MM.1S (cell line): ENCODE results near the gene CASP12.

Experiments used
- DNase-seq: peaks from one replicate; pipeline ENCODE4 v3.0.0-alpha.2; 2015
- H2AFZ ChIP-seq: fragments of 300-600 bp; sonication (generic); 2 replicates; pipeline ENCODE4 v1.6.0; 2016; ENCODE audit warnings: antibody characterized with exemption, low read length
- H3F3A ChIP-seq: fragments of 300-600 bp; sonication (generic); 2 replicates; pipeline ENCODE4 v1.6.1; 2016; ENCODE audit warnings: mild to moderate bottlenecking, antibody characterized with exemption, low read length, moderate library complexity, mixed read lengths; ENCODE audit not compliant: insufficient read depth
- H3K27ac ChIP-seq: fragments of 300-600 bp; sonication (generic); 2 replicates; pipeline ENCODE4 v1.5.1; 2016; ENCODE audit warnings: mild to moderate bottlenecking, low read length
- H3K27me3 ChIP-seq: fragments of 300-600 bp; sonication (generic); replicated peaks from 2 replicates; pipeline ENCODE4 v1.6.0; 2016; ENCODE audit warnings: low read length; ENCODE audit not compliant: insufficient read depth
- H3K36me3 ChIP-seq: fragments of 300-600 bp; sonication (generic); replicated peaks from 2 replicates; pipeline ENCODE4 v1.6.1; 2016; ENCODE audit warnings: mild to moderate bottlenecking, low read length, mixed read lengths; ENCODE audit not compliant: insufficient read depth
- H3K4me1 ChIP-seq: fragments of 300-600 bp; sonication (generic); 2 replicates; pipeline ENCODE4 v1.6.1; 2016; ENCODE audit warnings: low read length, mixed read lengths
- H3K4me2 ChIP-seq: fragments of 300-600 bp; sonication (generic); 2 replicates; pipeline ENCODE4 v1.6.0; 2016; ENCODE audit warnings: low read depth, low read length
- H3K4me3 ChIP-seq: fragments of 300-600 bp; sonication (generic); 2 replicates; pipeline ENCODE4 v1.5.1; 2016; ENCODE audit warnings: low read length, mixed read lengths
- H3K79me2 ChIP-seq: fragments of 300-600 bp; sonication (generic); 2 replicates; pipeline ENCODE4 v1.6.1; 2016; ENCODE audit warnings: mixed run types, low read length, mixed read lengths
- H3K9ac ChIP-seq: fragments of 300-600 bp; sonication (generic); 2 replicates; pipeline ENCODE4 v1.6.1; 2016; ENCODE audit warnings: low read length, mixed read lengths
- H3K9me2 ChIP-seq: fragments of 300-600 bp; sonication (generic); replicated peaks from 2 replicates; pipeline ENCODE4 v1.6.1; 2016; ENCODE audit warnings: mild to moderate bottlenecking, low read length, mixed read lengths; ENCODE audit not compliant: insufficient read depth
- H3K9me3 ChIP-seq: fragments of 300-600 bp; sonication (generic); replicated peaks from 2 replicates; pipeline ENCODE4 v1.6.1; 2016; ENCODE audit warnings: mild to moderate bottlenecking, low read length, mixed read lengths; ENCODE audit not compliant: insufficient read depth
- H4K20me1 ChIP-seq: fragments of 300-600 bp; sonication (generic); 2 replicates; pipeline ENCODE4 v1.6.1; 2016; ENCODE audit warnings: mild to moderate bottlenecking, low read length, moderate library complexity, mixed read lengths; ENCODE audit not compliant: insufficient read depth
- EZH2 ChIP-seq: fragments of 300-600 bp; sonication (generic); optimal IDR thresholded peaks from 2 replicates; pipeline ENCODE3; 2017; ENCODE audit warnings: low read depth, mild to moderate bottlenecking, antibody characterized with exemption, low read length, mixed read lengths
- EZH2phosphoT487 ChIP-seq: fragments of 300-600 bp; sonication (generic); IDR thresholded peaks from 2 replicates; pipeline ENCODE4 v1.6.1; 2018; ENCODE audit warnings: antibody characterized with exemption, low read length
- TF ChIP-seq, protein P1 (sequence below): fragments of 300-600 bp; sonication (generic); IDR thresholded peaks from 2 replicates; pipeline ENCODE4 v1.5.1; 2016; ENCODE audit warnings: antibody characterized with exemption, low read length, mixed read lengths

Gene CASP12

GRCh38 chr11:104917271-104918112 is 19.2 kb upstream of the CASP12 start:
- Histone ChIP-seq H3K27ac (peak overlapping the region; percentile 33), H3K9me3 (no peaks in the 10 kb centered on the region), H3K9me2 (no peaks in the 10 kb centered on the region), H3K27me3 (no peaks in the 10 kb centered on the region), H3K9ac (peak overlapping the region; percentile 20; the same call in 1 of the 2 replicates), H4K20me1 (no peaks in the 10 kb centered on the region), H2AFZ (peak overlapping the region; percentile 68), H3K4me3 (peak overlapping the region; percentile 52), H3K36me3 (no peaks in the 10 kb centered on the region), H3F3A (no peaks in the 10 kb centered on the region; the same call in 1 of the 2 replicates), H3K4me1 (peaks cover 23% of the 10 kb centered on the region), H3K4me2 (peak overlapping the region; percentile 84), H3K79me2 (no peaks in the 10 kb centered on the region)
- TF ChIP-seq EZH2 (no peak), EZH2phosphoT487 (no peak)
- TF ChIP-seq, protein P1, sequence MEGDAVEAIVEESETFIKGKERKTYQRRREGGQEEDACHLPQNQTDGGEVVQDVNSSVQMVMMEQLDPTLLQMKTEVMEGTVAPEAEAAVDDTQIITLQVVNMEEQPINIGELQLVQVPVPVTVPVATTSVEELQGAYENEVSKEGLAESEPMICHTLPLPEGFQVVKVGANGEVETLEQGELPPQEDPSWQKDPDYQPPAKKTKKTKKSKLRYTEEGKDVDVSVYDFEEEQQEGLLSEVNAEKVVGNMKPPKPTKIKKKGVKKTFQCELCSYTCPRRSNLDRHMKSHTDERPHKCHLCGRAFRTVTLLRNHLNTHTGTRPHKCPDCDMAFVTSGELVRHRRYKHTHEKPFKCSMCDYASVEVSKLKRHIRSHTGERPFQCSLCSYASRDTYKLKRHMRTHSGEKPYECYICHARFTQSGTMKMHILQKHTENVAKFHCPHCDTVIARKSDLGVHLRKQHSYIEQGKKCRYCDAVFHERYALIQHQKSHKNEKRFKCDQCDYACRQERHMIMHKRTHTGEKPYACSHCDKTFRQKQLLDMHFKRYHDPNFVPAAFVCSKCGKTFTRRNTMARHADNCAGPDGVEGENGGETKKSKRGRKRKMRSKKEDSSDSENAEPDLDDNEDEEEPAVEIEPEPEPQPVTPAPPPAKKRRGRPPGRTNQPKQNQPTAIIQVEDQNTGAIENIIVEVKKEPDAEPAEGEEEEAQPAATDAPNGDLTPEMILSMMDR, result no peak
- no peak for DNase-seq

GRCh38 chr11:104916442-104916841 is 18.2 kb upstream of the CASP12 start:
- no peak overlapping the region for H3K9ac ChIP-seq
- no peaks in the 10 kb centered on the region; the same call in 1 of the 2 replicates for H3F3A ChIP-seq
- H3K36me3 ChIP-seq, result no peaks in the 10 kb centered on the region
- no peaks in the 10 kb centered on the region for H4K20me1 ChIP-seq
- no peaks in the 10 kb centered on the region for H3K79me2 ChIP-seq
- H3K4me2 ChIP-seq, result no peak overlapping the region
- no peaks in the 10 kb centered on the region for H3K9me3 ChIP-seq
- no peak overlapping the region for H3K27ac ChIP-seq
- no peak overlapping the region for H2AFZ ChIP-seq
- H3K4me3 ChIP-seq, result no peak overlapping the region
- no peaks in the 10 kb centered on the region for H3K9me2 ChIP-seq
- no peaks in the 10 kb centered on the region for H3K27me3 ChIP-seq
- no peak for DNase-seq
- peaks cover 23% of the 10 kb centered on the region for H3K4me1 ChIP-seq
- TF ChIP-seq, protein P1, result no peak

DNA sequence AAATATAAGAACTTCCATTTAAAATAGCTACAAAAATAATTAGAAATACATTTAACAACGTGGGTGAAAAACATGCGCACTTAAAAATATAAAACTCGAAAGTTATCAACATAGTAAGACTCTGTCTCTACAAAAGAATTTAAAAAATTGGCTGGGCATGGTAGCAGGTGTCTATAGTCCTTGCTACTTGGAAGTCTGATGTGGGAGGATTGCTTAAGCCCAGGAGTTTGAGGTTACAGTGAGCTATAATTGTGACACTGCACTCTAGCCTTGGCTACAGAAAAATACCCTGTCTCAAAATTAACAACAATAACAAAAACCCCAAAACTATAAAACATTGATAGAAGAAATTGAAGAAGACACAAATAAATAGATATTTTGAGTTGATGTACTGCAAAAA is 13.8 kb upstream of the CASP12 start:
- H2AFZ ChIP-seq, result no peak overlapping the region
- H3K36me3 ChIP-seq, result no peaks in the 10 kb centered on the region
- no peaks in the 10 kb centered on the region for H3K9me3 ChIP-seq
- no peaks in the 10 kb centered on the region for H3K27me3 ChIP-seq
- no peak overlapping the region for H3K4me3 ChIP-seq
- peaks cover 19% of the 10 kb centered on the region for H3K4me1 ChIP-seq
- H3K27ac ChIP-seq, result no peak overlapping the region
- TF ChIP-seq EZH2phosphoT487 (no peak), EZH2 (no peak)
- TF ChIP-seq, protein P1, result no peak
- no peak overlapping the region for H3K9ac ChIP-seq
- no peaks in the 10 kb centered on the region for H3K79me2 ChIP-seq
- no peak overlapping the region for H3K4me2 ChIP-seq
- no peaks in the 10 kb centered on the region for H3K9me2 ChIP-seq
- no peaks in the 10 kb centered on the region for H4K20me1 ChIP-seq
- DNase-seq, result no peak
- H3F3A ChIP-seq, result peaks cover 4% of the 10 kb centered on the region; the same call in 1 of the 2 replicates
